Neural progenitor cell (in vitro differentiated cells): ENCODE data around the gene MRPS34. TPM values are rescaled to one million over a fixed set of nuclear protein-coding genes. Genes with fewer than 3 reads are reported as not detected.
"Not testable (repeated sequence)": the region's sequence is repeated elsewhere in the genome, so short reads cannot be mapped to it uniquely, and the experiment has no call there.

Experiments
- DNase-seq: peaks from one replicate; pipeline ENCODE4 v3.0.0-alpha.2; 2016; ENCODE audit warnings: low spot score
- H2AFZ ChIP-seq: fragments of 200-600 bp; sonication (generic); replicated peaks from 2 replicates; pipeline ENCODE4 v1.6.1; 2016; ENCODE audit warnings: antibody characterized with exemption
- H3F3A ChIP-seq: fragments of 200-600 bp; sonication (generic); 2 replicates; pipeline ENCODE4 v1.6.1; 2016; ENCODE audit warnings: antibody characterized with exemption, low read depth
- H3K27ac ChIP-seq: fragments of 200-600 bp; sonication (generic); 2 replicates; pipeline ENCODE4 v1.5.1; 2016; ENCODE audit warnings: mild to moderate bottlenecking
- H3K27me3 ChIP-seq: fragments of 200-600 bp; sonication (generic); 2 replicates; pipeline ENCODE4 v1.6.1; 2016; ENCODE audit warnings: mild to moderate bottlenecking, moderate library complexity
- H3K36me3 ChIP-seq: fragments of 200-600 bp; sonication (generic); 2 replicates; pipeline ENCODE4 v1.5.1; 2016
- H3K4me1 ChIP-seq: fragments of 200-600 bp; sonication (generic); 2 replicates; pipeline ENCODE4 v1.6.1; 2016; ENCODE audit warnings: mixed run types
- H3K4me2 ChIP-seq: fragments of 200-600 bp; sonication (generic); 2 replicates; pipeline ENCODE4 v1.6.1; 2016
- H3K4me3 ChIP-seq: fragments of 200-600 bp; sonication (generic); 2 replicates; pipeline ENCODE4 v1.5.1; 2016
- H3K79me2 ChIP-seq: fragments of 200-600 bp; sonication (generic); 2 replicates; pipeline ENCODE4 v1.6.1; 2016; ENCODE audit warnings: low read depth
- H3K9ac ChIP-seq: fragments of 200-600 bp; sonication (generic); 2 replicates; pipeline ENCODE4 v1.6.1; 2016
- H3K9me3 ChIP-seq: fragments of 200-600 bp; sonication (generic); 2 replicates; pipeline ENCODE4 v1.5.1; 2016; ENCODE audit warnings: low read depth
- H4K20me1 ChIP-seq: fragments of 200-600 bp; sonication (generic); 2 replicates; pipeline ENCODE4 v1.6.1; 2016; ENCODE audit warnings: low read depth
- H3K27ac Mint-ChIP-seq: 3 replicates; pipeline ENCODE4 v1.8.0; 2021; ENCODE audit warnings: mixed read lengths
- H3K27me3 Mint-ChIP-seq: 2 replicates; pipeline ENCODE4 v1.8.0; 2022; ENCODE audit warnings: low read depth, mild to moderate bottlenecking, inconsistent platforms, moderate library complexity, mixed read lengths; ENCODE audit not compliant: insufficient read depth
- H3K36me3 Mint-ChIP-seq: 3 replicates; pipeline ENCODE4 v1.8.0; 2021; ENCODE audit warnings: mixed read lengths
- H3K4me1 Mint-ChIP-seq: 3 replicates; pipeline ENCODE4 v1.8.0; 2021; ENCODE audit warnings: mixed read lengths
- H3K4me3 Mint-ChIP-seq: 3 replicates; pipeline ENCODE4 v1.8.0; 2021; ENCODE audit warnings: mild to moderate bottlenecking, moderate library complexity, mixed read lengths
- H3K9me3 Mint-ChIP-seq: 3 replicates; pipeline ENCODE4 v1.8.0; 2020; ENCODE audit warnings: mixed read lengths
- CTCF ChIP-seq: fragments of 200-600 bp; sonication (generic); IDR thresholded peaks from 2 replicates; pipeline ENCODE4 v1.5.1; 2017; ENCODE audit warnings: antibody characterized with exemption, mild to moderate bottlenecking
- EZH2 ChIP-seq: fragments of 200-600 bp; sonication (generic); IDR thresholded peaks from 2 replicates; pipeline ENCODE4 v1.6.1; 2017; ENCODE audit warnings: antibody characterized with exemption, mild to moderate bottlenecking, moderate library complexity
- EZH2phosphoT487 ChIP-seq: fragments of 200-600 bp; sonication (generic); IDR thresholded peaks from 2 replicates; pipeline ENCODE4 v1.6.1; 2017; ENCODE audit warnings: antibody characterized with exemption
- total RNA-seq: library from RNA; depleted of rRNA; stranded (reverse); fragments of >200 nt; gene quantifications from 2 replicates; pipeline ENCODE4 v1.2.3, GENCODE V29; 2015; ENCODE audit warnings: low replicate concordance

Gene MRPS34
- total RNA-seq, 1 donor from 2014 or later = 48.4 TPM

GRCh38 chr16:1734123-1734522 is 38.8 kb downstream of the MRPS34 start:
- no peaks in the 10 kb centered on the region for H3K4me1 Mint-ChIP-seq
- Histone ChIP-seq H3K79me2 (no peaks in the 10 kb centered on the region), H3K36me3 (no peaks in the 10 kb centered on the region), H3K9me3 (no peaks in the 10 kb centered on the region), H3K4me1 (no peaks in the 10 kb centered on the region), H4K20me1 (peaks cover 2% of the 10 kb centered on the region), H3F3A (peaks cover 45% of the 10 kb centered on the region), H3K9ac (no peak overlapping the region), H2AFZ (no peak overlapping the region), H3K27ac (no peak overlapping the region), H3K4me3 (no peak overlapping the region), H3K4me2 (no peak overlapping the region), H3K27me3 (no peaks in the 10 kb centered on the region)
- no peak for DNase-seq
- peaks cover 4% of the 10 kb centered on the region for H3K36me3 Mint-ChIP-seq
- no peaks in the 10 kb centered on the region for H3K27me3 Mint-ChIP-seq
- H3K9me3 Mint-ChIP-seq = peaks cover 2% of the 10 kb centered on the region
- TF ChIP-seq CTCF (no peak), EZH2phosphoT487 (no peak), EZH2 (no peak)
- H3K4me3 Mint-ChIP-seq = no peak overlapping the region
- H3K27ac Mint-ChIP-seq = no peak overlapping the region

- not testable (repeated sequence) for H3K4me1 Mint-ChIP-seq, H3K4me3 ChIP-seq, H4K20me1 ChIP-seq, DNase-seq, H3K4me1 ChIP-seq, H3K27me3 Mint-ChIP-seq, H3K79me2 ChIP-seq, H3K27ac Mint-ChIP-seq, H2AFZ ChIP-seq, H3K27ac ChIP-seq, H3K36me3 ChIP-seq, H3K9me3 ChIP-seq, H3K4me2 ChIP-seq, H3K27me3 ChIP-seq, H3K9me3 Mint-ChIP-seq, H3K4me3 Mint-ChIP-seq, H3K36me3 Mint-ChIP-seq, H3K9ac ChIP-seq
- peaks cover 31% of the 10 kb centered on the region for H3F3A ChIP-seq
Measured at GRCh38 chr16:1732551-1732987, 40.4 kb downstream of the MRPS34 start.

DNA sequence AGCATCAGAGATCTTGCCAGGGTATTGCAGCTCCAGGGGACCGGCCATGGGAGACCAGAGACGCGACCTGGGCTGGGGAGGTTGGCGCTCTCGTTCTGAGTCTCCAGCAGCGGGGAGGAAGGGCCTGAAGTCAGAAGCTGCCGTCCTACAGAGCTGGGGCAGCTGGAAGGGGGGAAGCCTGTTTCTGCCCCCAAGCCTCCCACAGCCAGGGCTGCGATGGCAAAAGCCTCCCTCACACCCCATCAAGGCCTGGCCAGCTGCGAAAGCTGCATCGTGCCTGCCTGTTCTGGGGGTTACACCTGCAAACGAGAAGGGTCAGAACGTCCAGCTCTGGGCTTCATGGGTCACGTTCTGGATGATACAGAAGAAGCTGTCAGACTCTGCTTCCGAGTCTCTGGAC is 40.9 kb downstream of the MRPS34 start:
- Histone ChIP-seq H3K9me3 (no peaks in the 10 kb centered on the region), H2AFZ (no peak overlapping the region), H3K4me1 (no peaks in the 10 kb centered on the region), H3K36me3 (no peaks in the 10 kb centered on the region), H3K9ac (no peak overlapping the region), H3K4me2 (no peak overlapping the region), H3F3A (peaks cover 27% of the 10 kb centered on the region), H3K4me3 (no peak overlapping the region), H3K79me2 (no peaks in the 10 kb centered on the region), H4K20me1 (peaks cover 2% of the 10 kb centered on the region), H3K27ac (no peak overlapping the region), H3K27me3 (no peaks in the 10 kb centered on the region)
- Mint-ChIP-seq H3K36me3 (peaks cover 12% of the 10 kb centered on the region), H3K4me3 (no peak overlapping the region), H3K9me3 (peaks cover 2% of the 10 kb centered on the region), H3K27me3 (no peaks in the 10 kb centered on the region), H3K27ac (no peak overlapping the region), H3K4me1 (no peaks in the 10 kb centered on the region)
- DNase-seq = no peak
- TF ChIP-seq EZH2 = no peak
- no peak for TF ChIP-seq CTCF
- TF ChIP-seq EZH2phosphoT487 = no peak

- Mint-ChIP-seq H3K27ac (no peak overlapping the region), H3K9me3 (peaks cover 2% of the 10 kb centered on the region), H3K4me1 (no peaks in the 10 kb centered on the region), H3K27me3 (no peaks in the 10 kb centered on the region), H3K4me3 (no peak overlapping the region), H3K36me3 (peaks cover 14% of the 10 kb centered on the region)
- Histone ChIP-seq H3K36me3 (no peaks in the 10 kb centered on the region), H3K4me2 (no peak overlapping the region), H3K9ac (no peak overlapping the region), H4K20me1 (peaks cover 2% of the 10 kb centered on the region), H3K4me1 (no peaks in the 10 kb centered on the region), H3K4me3 (no peak overlapping the region), H3K79me2 (no peaks in the 10 kb centered on the region), H2AFZ (no peak overlapping the region), H3K9me3 (no peaks in the 10 kb centered on the region), H3F3A (peaks cover 22% of the 10 kb centered on the region), H3K27ac (no peak overlapping the region), H3K27me3 (no peaks in the 10 kb centered on the region)
- no peak for DNase-seq
- TF ChIP-seq EZH2 (no peak), EZH2phosphoT487 (no peak), CTCF (no peak)
Measured at GRCh38 chr16:1731603-1732002, 41.3 kb downstream of the MRPS34 start.
